GM06990 (cell line): Measurements from ENCODE around the gene GSE1.

Source experiments
- DNase-seq: peaks from one replicate; pipeline ENCODE4 v3.0.0-alpha.2; 2011; ENCODE audit not compliant: insufficient read length; ENCODE audit errors: extremely low read depth
- H3K27me3 ChIP-seq: replicated peaks from 2 replicates; pipeline ENCODE4 v1.6.0; 2011; ENCODE audit warnings: low read length; ENCODE audit not compliant: control insufficient read depth, insufficient read depth
- H3K36me3 ChIP-seq: 2 replicates; pipeline ENCODE4 v1.5.1; 2011; ENCODE audit warnings: low read length; ENCODE audit not compliant: control insufficient read depth, insufficient read depth
- H3K4me3 ChIP-seq: replicated peaks from 2 replicates; pipeline ENCODE4 v1.5.1; 2011; ENCODE audit warnings: low read depth, mild to moderate bottlenecking, control low read depth, low read length
- TF ChIP-seq, protein P1 (sequence below): IDR thresholded peaks from 2 replicates; pipeline ENCODE4 v1.5.1; 2011; ENCODE audit warnings: low read length, control low read depth, mild to moderate bottlenecking, inconsistent platforms; ENCODE audit not compliant: insufficient read depth, poor library complexity, severe bottlenecking

GSE1 gene

DNA sequence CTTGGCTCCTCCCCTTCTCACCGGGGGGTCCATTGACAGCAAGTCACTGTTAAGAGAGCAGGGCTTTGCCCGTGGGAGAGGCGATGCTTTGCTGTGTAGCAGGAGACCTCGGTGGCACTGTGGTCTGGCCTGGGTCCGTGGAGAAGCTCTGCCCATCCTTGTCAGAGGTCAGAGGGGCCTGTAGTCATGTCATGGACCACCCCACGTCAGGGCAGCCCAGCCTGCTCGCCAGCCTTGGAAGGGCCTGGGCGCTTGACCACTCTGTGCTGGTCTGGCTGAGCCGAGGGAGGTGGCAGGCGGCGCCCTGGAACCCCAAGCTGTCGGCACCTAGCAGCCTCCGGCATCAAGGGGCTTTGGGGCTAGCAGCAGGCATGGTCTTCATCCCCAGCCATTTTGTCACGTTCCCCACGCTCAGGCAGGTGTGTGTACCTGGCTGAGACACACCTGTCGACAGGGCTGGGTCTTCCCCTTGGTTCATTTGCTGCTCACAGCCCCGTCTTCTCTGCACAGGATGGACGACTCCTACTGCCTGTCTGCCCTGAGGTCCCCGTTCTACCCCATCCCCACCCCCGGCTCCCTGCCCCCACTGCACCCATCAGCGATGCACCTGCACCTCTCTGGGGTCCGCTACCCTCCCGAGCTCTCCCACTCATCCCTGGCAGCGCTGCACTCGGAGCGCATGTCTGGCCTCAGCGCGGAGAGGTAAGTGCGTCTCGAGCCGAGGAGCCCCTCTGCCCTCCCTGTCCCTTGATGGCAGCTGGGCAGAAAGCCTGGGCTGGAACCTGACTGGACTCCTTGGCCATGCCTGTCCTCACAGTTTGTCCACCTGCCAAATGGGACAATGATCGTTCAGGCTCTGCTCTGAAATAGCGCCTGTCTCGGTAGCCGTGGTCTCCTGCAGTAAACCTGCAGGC, 42.4 kb downstream of the GSE1 start:
- no peak overlapping the region for H3K4me3 ChIP-seq
- DNase-seq, result no peak
- H3K36me3 ChIP-seq, result peaks cover 41% of the 10 kb centered on the region
- no peaks in the 10 kb centered on the region for H3K27me3 ChIP-seq
- TF ChIP-seq, protein P1, sequence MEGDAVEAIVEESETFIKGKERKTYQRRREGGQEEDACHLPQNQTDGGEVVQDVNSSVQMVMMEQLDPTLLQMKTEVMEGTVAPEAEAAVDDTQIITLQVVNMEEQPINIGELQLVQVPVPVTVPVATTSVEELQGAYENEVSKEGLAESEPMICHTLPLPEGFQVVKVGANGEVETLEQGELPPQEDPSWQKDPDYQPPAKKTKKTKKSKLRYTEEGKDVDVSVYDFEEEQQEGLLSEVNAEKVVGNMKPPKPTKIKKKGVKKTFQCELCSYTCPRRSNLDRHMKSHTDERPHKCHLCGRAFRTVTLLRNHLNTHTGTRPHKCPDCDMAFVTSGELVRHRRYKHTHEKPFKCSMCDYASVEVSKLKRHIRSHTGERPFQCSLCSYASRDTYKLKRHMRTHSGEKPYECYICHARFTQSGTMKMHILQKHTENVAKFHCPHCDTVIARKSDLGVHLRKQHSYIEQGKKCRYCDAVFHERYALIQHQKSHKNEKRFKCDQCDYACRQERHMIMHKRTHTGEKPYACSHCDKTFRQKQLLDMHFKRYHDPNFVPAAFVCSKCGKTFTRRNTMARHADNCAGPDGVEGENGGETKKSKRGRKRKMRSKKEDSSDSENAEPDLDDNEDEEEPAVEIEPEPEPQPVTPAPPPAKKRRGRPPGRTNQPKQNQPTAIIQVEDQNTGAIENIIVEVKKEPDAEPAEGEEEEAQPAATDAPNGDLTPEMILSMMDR, result no peak

DNA sequence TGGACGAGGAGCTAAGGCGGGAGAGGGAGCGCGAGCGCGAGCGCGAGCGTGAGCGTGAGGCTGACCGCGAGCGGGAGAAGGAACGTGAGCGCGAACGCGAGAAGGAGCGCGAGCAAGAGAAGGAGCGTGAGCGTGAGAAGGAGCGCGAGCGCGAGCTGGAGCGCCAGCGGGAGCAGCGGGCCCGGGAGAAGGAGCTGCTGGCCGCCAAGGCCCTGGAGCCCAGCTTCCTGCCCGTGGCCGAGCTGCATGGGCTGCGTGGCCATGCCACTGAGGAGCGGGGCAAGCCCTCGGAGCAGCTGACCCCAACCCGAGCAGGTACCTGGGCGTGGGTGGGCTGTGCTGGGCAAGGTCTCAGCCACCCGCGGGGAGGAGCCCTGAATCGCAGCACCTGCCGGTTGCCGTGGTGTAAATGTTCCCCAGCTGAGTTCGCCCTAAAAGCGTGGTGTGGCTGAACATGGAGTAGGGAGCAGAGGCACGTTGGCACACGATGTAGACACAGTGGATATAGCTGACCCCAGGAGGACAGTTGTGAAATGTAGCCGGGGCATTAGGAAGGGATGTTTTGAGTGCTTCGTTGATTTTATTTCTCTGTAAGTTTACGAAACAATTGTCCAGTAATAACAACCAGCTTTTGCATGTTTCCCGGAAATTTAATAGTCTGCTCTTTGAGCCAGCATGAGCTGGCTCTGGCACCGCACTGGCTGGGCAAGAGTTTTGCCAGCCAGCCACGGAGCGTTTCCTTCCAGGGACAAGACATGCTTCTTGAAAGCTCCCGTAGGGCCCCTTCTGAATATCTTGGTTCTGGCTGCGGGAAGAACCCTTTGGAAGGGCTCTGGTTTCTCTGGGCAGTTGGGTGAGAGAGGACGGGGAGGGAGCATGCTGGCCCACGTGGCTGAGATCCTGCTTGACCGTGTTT, 43.5 kb downstream of the GSE1 start:
- no peak for DNase-seq
- peaks cover 42% of the 10 kb centered on the region for H3K36me3 ChIP-seq
- no peaks in the 10 kb centered on the region for H3K27me3 ChIP-seq
- no peak overlapping the region for H3K4me3 ChIP-seq
- TF ChIP-seq, protein P1, result no peak

DNA sequence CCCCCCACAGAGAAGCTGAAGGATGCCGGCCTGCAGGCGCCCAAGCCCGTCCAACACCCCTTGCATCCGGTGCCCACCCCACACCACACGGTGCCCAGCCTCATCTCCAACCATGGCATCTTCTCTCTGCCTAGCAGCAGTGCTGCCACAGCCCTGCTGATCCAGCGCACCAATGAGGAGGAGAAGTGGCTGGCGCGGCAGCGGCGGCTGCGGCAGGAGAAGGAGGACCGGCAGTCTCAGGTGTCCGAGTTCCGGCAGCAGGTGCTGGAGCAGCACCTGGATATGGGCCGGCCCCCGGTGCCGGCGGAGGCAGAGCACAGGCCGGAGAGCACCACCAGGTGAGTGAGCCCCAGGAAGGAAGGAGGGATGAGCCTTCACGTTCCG, 44.1 kb downstream of the GSE1 start:
- H3K36me3 ChIP-seq, result peaks cover 47% of the 10 kb centered on the region
- H3K4me3 ChIP-seq, result no peak overlapping the region
- TF ChIP-seq, protein P1, result no peak

DNA sequence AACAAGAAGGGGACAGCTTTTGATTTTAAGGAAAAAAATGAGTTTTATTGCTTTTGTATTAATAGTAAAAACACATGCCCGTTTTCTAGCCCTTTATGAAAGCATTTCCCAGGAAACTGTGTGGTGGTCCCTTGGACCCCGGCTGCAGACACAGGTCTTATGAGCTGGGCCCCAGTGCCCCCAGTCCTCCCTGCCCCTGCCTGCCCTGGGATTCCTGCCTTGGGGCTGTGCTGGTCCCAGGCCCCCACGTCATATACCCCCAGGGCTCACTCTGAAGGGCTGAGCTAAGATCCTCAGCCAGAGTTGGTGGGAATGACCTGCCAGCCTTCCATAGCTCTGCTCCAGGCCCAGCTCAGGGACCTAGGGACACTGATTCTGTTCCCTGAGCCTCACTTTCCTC, 44.9 kb downstream of the GSE1 start:
- Histone ChIP-seq H3K36me3 (peaks cover 55% of the 10 kb centered on the region), H3K27me3 (no peaks in the 10 kb centered on the region)

More for the DNA sequence above, 44.1 kb downstream of the GSE1 start:
- H3K27me3 ChIP-seq, result no peaks in the 10 kb centered on the region
- DNase-seq, result no peak

DNA sequence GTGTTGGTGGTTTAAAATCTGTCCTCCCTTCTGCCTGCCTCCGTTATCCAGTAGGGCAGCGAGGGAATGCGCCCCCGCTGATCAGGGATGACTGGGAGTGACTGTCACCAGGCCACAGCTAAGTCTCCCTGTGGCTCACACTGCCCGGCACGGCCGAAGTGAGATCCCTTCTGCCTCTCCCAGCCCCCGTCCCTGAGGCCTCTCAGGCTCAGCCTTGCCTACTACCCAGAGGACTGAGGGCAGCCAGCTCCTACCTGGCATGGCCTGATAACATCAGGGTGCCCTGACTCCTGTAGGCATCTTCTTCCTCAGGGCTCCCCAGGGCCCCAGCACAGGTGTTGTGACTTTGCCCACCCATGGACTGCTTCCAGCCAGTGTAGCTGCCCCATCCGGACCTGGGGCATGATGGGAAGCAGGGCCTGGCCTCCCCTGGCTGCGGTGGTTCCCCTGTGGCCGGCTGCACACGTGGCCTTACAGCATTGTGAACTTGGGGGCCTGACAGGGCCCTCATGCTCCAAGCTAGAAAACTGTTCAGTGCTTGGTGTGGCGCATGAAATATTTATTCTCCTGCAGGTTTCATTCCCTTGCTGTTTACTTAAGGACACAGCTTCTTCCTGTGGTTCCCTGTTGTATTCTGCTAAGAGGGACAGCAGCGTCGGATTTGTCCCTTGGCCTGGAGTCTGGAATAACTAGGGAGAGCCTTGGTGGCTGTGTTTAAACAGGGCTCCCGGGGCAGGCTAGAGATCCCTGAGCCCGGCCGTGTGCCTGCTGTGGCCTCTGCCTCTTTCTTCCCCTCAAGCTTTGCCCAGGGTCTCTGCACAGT, 45.6 kb downstream of the GSE1 start:
- DNase-seq, result no peak
- Histone ChIP-seq H3K27me3 (no peaks in the 10 kb centered on the region), H3K4me3 (no peak overlapping the region), H3K36me3 (peaks cover 54% of the 10 kb centered on the region)
- TF ChIP-seq, protein P1, result no peak

More for the DNA sequence above, 44.9 kb downstream of the GSE1 start:
- H3K4me3 ChIP-seq, result no peak overlapping the region
- no peak for DNase-seq
- TF ChIP-seq, protein P1, result no peak
